ENCODE measurements around the gene FKBP5. TPM values are rescaled to one million over a fixed set of nuclear protein-coding genes. Genes with fewer than 3 reads are reported as not detected.
A peak's percentile ranks its signal among the peaks of the same experiment; 100 is the strongest.

Gene FKBP5
- total RNA-seq, 1 experiment from 2014 or later = 33.9 TPM

DNA sequence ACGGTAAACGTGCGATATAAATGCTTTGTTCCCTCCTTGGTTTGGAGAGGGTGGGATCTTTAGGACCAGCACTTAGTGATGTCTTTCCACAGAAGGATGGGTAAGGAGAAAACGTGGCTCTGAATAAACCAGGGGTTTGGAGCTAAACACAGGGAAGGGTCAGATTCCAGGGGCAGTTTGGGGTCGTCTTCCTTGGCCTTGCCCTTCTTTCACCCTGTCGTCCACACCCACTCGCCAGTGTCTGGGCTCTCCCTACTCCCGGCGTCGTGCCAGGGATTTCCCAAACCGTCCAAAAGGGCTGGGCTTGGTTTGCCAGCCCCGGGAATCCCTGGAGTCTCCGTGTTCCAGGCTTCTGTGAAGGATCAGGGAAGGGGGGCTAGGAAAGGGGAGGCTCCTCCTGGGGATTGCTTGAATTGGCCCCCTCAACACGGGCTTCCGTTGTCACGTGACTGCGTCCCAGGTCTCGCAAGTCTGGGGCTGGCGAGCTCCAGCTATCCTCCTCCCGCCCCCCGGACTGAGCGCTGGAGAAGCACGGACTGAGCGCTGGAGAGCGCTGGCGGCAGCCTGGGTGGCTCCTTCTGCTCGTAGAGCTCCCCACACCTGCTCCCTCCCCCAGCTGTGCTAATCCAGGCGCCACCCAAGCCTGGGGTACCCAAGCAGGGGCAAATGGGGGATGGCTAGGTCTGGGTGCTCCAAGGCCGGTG lies 38.7 kb upstream of the FKBP5 start:
- WGBS (ENCODE audit: extremely low coverage, insufficient read length, low lambda C conversion rate) = no CpG with 5 or more reads among the region's 29 CpGs
- Histone ChIP-seq H2AK5ac (ENCODE audit: insufficient read length, low read length) (no peak overlapping the region), H3K9ac (ENCODE audit: extremely low read depth, insufficient read length, low read length) (peak overlapping the region; percentile 41), H3K23ac (ENCODE audit: insufficient read length, low read depth, low read length) (no peak overlapping the region), H3K23me2 (ENCODE audit: insufficient read length, low read depth, low read length, poor library complexity, severe bottlenecking) (peaks cover 11% of the 10 kb centered on the region), H3K9me3 (ENCODE audit: control insufficient read depth, low read depth, low read length) (no peaks in the 10 kb centered on the region), H2AFZ (ENCODE audit: low read length) (no peak overlapping the region), H4K20me1 (ENCODE audit: control insufficient read depth, insufficient read depth, insufficient read length) (no peaks in the 10 kb centered on the region), H4K8ac (replicated peaks; ENCODE audit: insufficient read length, low read depth, low read length) (no peak overlapping the region), H3K56ac (ENCODE audit: insufficient read length, low read depth, low read length) (no peak overlapping the region), H2BK20ac (ENCODE audit: low read depth, low read length, poor library complexity, severe bottlenecking) (no peak overlapping the region), H2BK5ac (ENCODE audit: insufficient read length, low read length) (no peak overlapping the region), H3K4ac (ENCODE audit: low read depth, low read length) (no peak overlapping the region), H3K4me1 (ENCODE audit: insufficient read depth, low read length) (peaks cover 16% of the 10 kb centered on the region; the same call in 1 of the 2 replicates), H2BK120ac (ENCODE audit: low read depth, low read length, poor library complexity, severe bottlenecking) (no peak overlapping the region), H4K91ac (ENCODE audit: insufficient read length, low read depth, low read length) (no peak overlapping the region), H4K5ac (ENCODE audit: insufficient read length, low read depth, low read length) (peak overlapping the region; percentile 5), H3K4me2 (ENCODE audit: insufficient read depth, insufficient read length, low read length) (peak overlapping the region; percentile 79), H3T11ph (ENCODE audit: low read length) (no peak overlapping the region), H3K14ac (ENCODE audit: insufficient read depth, low read length) (peak overlapping the region; percentile 59), H3K79me1 (ENCODE audit: insufficient read depth, low read depth, low read length, poor library complexity, severe bottlenecking) (no peaks in the 10 kb centered on the region), H2BK15ac (ENCODE audit: low read depth, low read length) (no peak overlapping the region), H3K27me3 (ENCODE audit: insufficient read depth, low read length) (peaks cover 2% of the 10 kb centered on the region; the same call in 1 of the 2 replicates), H3K79me2 (ENCODE audit: insufficient read depth, low read length) (no peaks in the 10 kb centered on the region), H2BK12ac (ENCODE audit: insufficient read length, low read depth, low read length) (no peak overlapping the region), H3K18ac (ENCODE audit: insufficient read length, low read depth, low read length) (peak overlapping the region; percentile 79), H3K27ac (ENCODE audit: insufficient read length, low read depth, low read length) (no peak overlapping the region)
- Mint-ChIP-seq H3K27ac (peak overlapping the region; percentile 38 to 83 (median 70); a peak in 3 of 7 replicates), H3K36me3 (ENCODE audit: insufficient read depth in 1 of 3, low read depth in 3 of 3) (no peaks in the 10 kb centered on the region; a peak in 1 of 7 replicates), H3K27me3 (ENCODE audit: low read depth) (peaks cover 32% of the 10 kb centered on the region), H3K4me3 (peak overlapping the region; percentile 71 to 78), H3K9me3 (no peaks in the 10 kb centered on the region), H3K4me1 (peaks cover 47 to 50% of the 10 kb centered on the region in 2 experiments)
- DNase-seq = peak; percentile 77
- TF ChIP-seq, protein P1, sequence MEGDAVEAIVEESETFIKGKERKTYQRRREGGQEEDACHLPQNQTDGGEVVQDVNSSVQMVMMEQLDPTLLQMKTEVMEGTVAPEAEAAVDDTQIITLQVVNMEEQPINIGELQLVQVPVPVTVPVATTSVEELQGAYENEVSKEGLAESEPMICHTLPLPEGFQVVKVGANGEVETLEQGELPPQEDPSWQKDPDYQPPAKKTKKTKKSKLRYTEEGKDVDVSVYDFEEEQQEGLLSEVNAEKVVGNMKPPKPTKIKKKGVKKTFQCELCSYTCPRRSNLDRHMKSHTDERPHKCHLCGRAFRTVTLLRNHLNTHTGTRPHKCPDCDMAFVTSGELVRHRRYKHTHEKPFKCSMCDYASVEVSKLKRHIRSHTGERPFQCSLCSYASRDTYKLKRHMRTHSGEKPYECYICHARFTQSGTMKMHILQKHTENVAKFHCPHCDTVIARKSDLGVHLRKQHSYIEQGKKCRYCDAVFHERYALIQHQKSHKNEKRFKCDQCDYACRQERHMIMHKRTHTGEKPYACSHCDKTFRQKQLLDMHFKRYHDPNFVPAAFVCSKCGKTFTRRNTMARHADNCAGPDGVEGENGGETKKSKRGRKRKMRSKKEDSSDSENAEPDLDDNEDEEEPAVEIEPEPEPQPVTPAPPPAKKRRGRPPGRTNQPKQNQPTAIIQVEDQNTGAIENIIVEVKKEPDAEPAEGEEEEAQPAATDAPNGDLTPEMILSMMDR (conservative IDR thresholded peaks at IDR 0.05) = no peak
